Liver (tissue), 9 donors: ENCODE measurements around the gene HEPHL1. TPM values are rescaled to one million over a fixed set of nuclear protein-coding genes. Genes with fewer than 3 reads are reported as not detected.

Experiments
- DNase-seq: peaks from one replicate; pipeline ENCODE4 v3.0.0-alpha.2; 2017; ENCODE audit warnings: low spot score
- H3K27ac ChIP-seq, 2 donors: one replicate each; pipeline ENCODE4 v1.7.0; 2013; ENCODE audit warnings: inconsistent platforms in 2 of 2, low read length in 2 of 2, control low read depth in 1 of 2, low read depth in 1 of 2, mild to moderate bottlenecking in 1 of 2
- H3K27me3 ChIP-seq, 4 donors: one replicate each; pipeline versions ENCODE4 v1.6.1 to v1.7.0; 2013; ENCODE audit warnings: low read length in 3 of 4, inconsistent platforms in 1 of 4, mild to moderate bottlenecking in 1 of 4, moderate library complexity in 1 of 4; ENCODE audit not compliant: control insufficient read depth in 4 of 4, insufficient read depth in 4 of 4
- H3K36me3 ChIP-seq, 4 donors: one replicate each; pipeline versions ENCODE4 v1.6.1 to v1.7.0; 2013; ENCODE audit warnings: low read length in 3 of 4, mild to moderate bottlenecking in 3 of 4, low read depth in 1 of 4, moderate library complexity in 1 of 4; ENCODE audit not compliant: control insufficient read depth in 4 of 4, insufficient read depth in 3 of 4
- H3K4me1 ChIP-seq, 4 donors: one replicate each; pipeline versions ENCODE4 v1.6.1 to v1.7.0; 2013; ENCODE audit warnings: low read length in 3 of 4, mild to moderate bottlenecking in 3 of 4, moderate library complexity in 1 of 4; ENCODE audit not compliant: control insufficient read depth in 4 of 4, insufficient read depth in 4 of 4
- H3K4me3 ChIP-seq, 3 donors: one replicate each; pipeline versions ENCODE4 v1.6.1 to v1.7.0; 2013; ENCODE audit warnings: low read length in 3 of 3, control low read depth in 1 of 3, low read depth in 1 of 3, mild to moderate bottlenecking in 1 of 3
- H3K9ac ChIP-seq, 2 donors: one replicate each; pipeline ENCODE4 v1.7.0; 2013; ENCODE audit warnings: low read length in 2 of 2, mild to moderate bottlenecking in 2 of 2, moderate library complexity in 2 of 2, control low read depth in 1 of 2, low read depth in 1 of 2
- H3K9me3 ChIP-seq, 4 donors: one replicate each; pipeline versions ENCODE4 v1.6.1 to v1.7.0; 2013; ENCODE audit warnings: low read length in 3 of 4; ENCODE audit not compliant: control insufficient read depth in 4 of 4
- EGR1 ChIP-seq, 2 donors: IDR thresholded peaks; 2 replicates each; pipeline ENCODE4 v1.6.1; 2016 to 2018; ENCODE audit warnings: antibody characterized with exemption in 2 of 2, low read depth in 2 of 2
- FOXA2 ChIP-seq: IDR thresholded peaks from 2 replicates; pipeline ENCODE4 v1.6.1; 2016; ENCODE audit warnings: antibody characterized with exemption
- GABPA ChIP-seq, 2 donors: IDR thresholded peaks in 1 of 2; conservative IDR thresholded peaks in 1 of 2; 2 replicates each; pipeline ENCODE4 v1.6.1; 2016; ENCODE audit warnings: antibody characterized with exemption in 2 of 2, mild to moderate bottlenecking in 1 of 2, moderate library complexity in 1 of 2
- HNF4A ChIP-seq, 2 donors: conservative IDR thresholded peaks; 2 replicates each; pipeline ENCODE4 v1.6.1; 2016; ENCODE audit warnings: antibody characterized with exemption in 2 of 2, mild to moderate bottlenecking in 2 of 2
- HNF4G ChIP-seq: IDR thresholded peaks from 2 replicates; pipeline ENCODE4 v1.6.1; 2016; ENCODE audit warnings: antibody characterized with exemption
- JUND ChIP-seq, 2 donors: IDR thresholded peaks; 2 replicates each; pipeline ENCODE4 v1.6.1; 2016; ENCODE audit warnings: antibody characterized with exemption in 2 of 2
- RAD21 ChIP-seq, 2 donors: IDR thresholded peaks; 2 replicates each; pipeline ENCODE4 v1.6.1; 2016; ENCODE audit warnings: antibody characterized with exemption in 2 of 2, mild to moderate bottlenecking in 2 of 2
- REST ChIP-seq: IDR thresholded peaks from 2 replicates; pipeline ENCODE4 v1.6.1; 2016; ENCODE audit warnings: antibody characterized with exemption, mild to moderate bottlenecking
- RXRA ChIP-seq, 2 donors: IDR thresholded peaks; 2 replicates each; pipeline ENCODE4 v1.6.1; 2017 to 2018; ENCODE audit warnings: antibody characterized with exemption in 2 of 2, mild to moderate bottlenecking in 1 of 2
- YY1 ChIP-seq: IDR thresholded peaks from 2 replicates; pipeline ENCODE4 v1.6.1; 2016; ENCODE audit warnings: antibody characterized with exemption, mild to moderate bottlenecking
- ZBTB33 ChIP-seq: IDR thresholded peaks from 2 replicates; pipeline ENCODE4 v1.6.1; 2016; ENCODE audit warnings: antibody characterized with exemption
- WGBS: extraction: QIAGEN DNeasy Blood & Tissue Kit; methylation state at CpG from one replicate; pipeline ENCODE4 v1.1.7; 2013; 5-methylcytosine and 5-hydroxymethylcytosine counted together
- polyA plus RNA-seq, 2 donors: library from polyadenylated mRNA; stranded (reverse) in 1 of 2; unstranded in 1 of 2; fragments of 200-250 nt in 1 of 2; fragments of >200 nt in 1 of 2; fragmentation: Nextera tagmentation in 1 of 2; extraction: Ambion mirVana in 1 of 2; gene quantifications; one replicate each; pipeline versions ENCODE4 v1.2.1 to v1.2.3, GENCODE V29; 2013 to 2015
- total RNA-seq, 2 donors: library from RNA; depleted of rRNA; stranded (reverse); fragments of >200 nt; gene quantifications; one replicate each; pipeline ENCODE4 v1.2.3, GENCODE V29; 2014
- donor health status: healthy.
- donor health status: healthy.
- donor health status: healthy.
- donor health status: healthy.
- donor health status: healthy.

Gene HEPHL1
- total and polyA plus RNA-seq, 4 donors = 0.19 TPM; not detected in 3

- TF ChIP-seq GABPA (IDR thresholded peaks at IDR 0.05 in 1 of 2, conservative IDR thresholded peaks at IDR 0.05 in 1 of 2) (no peak), JUND (IDR thresholded peaks at IDR 0.05) (no peak)
- WGBS = 84% methylated on average over 21 of the region's 21 CpGs
- Histone ChIP-seq H3K27ac (no peak overlapping the region), H3K4me3 (no peak overlapping the region), H3K36me3 (no peaks in the 10 kb centered on the region), H3K9ac (no peak overlapping the region), H3K9me3 (no peaks in the 10 kb centered on the region), H3K27me3 (no peaks in the 10 kb centered on the region), H3K4me1 (no peaks in the 10 kb centered on the region)
- DNase-seq = no peak
These were observed 67.8 kb downstream of the HEPHL1 start for GRCh38 chr11:94088906-94089305.

DNA sequence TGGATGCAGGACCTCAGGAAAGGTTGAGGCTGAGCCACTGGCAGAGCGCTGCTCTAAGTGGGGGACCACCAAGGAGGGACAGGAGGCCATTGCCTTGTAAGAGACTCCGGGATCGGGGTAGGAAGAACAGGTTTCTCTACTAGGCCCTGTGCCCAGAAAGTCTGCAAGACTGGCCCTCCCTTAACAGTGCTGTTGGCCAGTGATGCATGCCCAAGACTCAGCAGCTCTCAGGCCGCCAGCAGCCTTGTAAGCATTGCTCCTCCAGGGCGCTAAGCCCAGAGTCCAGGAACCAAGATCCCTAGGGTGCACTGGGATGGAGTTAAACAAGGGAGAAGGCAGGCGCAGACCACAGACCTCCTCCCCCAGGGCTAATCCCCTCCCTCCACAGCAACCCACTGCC is 68.2 kb downstream of the HEPHL1 start:
- Histone ChIP-seq H3K4me1 (no peaks in the 10 kb centered on the region), H3K36me3 (no peaks in the 10 kb centered on the region), H3K27me3 (no peaks in the 10 kb centered on the region), H3K9me3 (no peaks in the 10 kb centered on the region), H3K4me3 (no peak overlapping the region), H3K27ac (no peak overlapping the region), H3K9ac (no peak overlapping the region)
- WGBS = 96% methylated on average over 6 of the region's 6 CpGs
- TF ChIP-seq REST = no peak
- no peak for TF ChIP-seq JUND (IDR thresholded peaks at IDR 0.05)
- TF ChIP-seq HNF4G = no peak
- TF ChIP-seq RXRA (IDR thresholded peaks at IDR 0.05) = no peak
- no peak for TF ChIP-seq HNF4A (conservative IDR thresholded peaks at IDR 0.05)
- no peak for TF ChIP-seq FOXA2
- no peak for TF ChIP-seq EGR1 (IDR thresholded peaks at IDR 0.05; ENCODE audit: low read depth in 2 of 2)
- DNase-seq = no peak

GRCh38 chr11:94090401-94090800 is 69.2 kb downstream of the HEPHL1 start:
- H3K9ac ChIP-seq = no peak overlapping the region
- WGBS = 76% methylated on average over 1 of the region's 1 CpG
- no peak for TF ChIP-seq YY1
- no peaks in the 10 kb centered on the region for H3K9me3 ChIP-seq
- no peaks in the 10 kb centered on the region for H3K4me1 ChIP-seq
- H3K27me3 ChIP-seq = no peaks in the 10 kb centered on the region
- no peaks in the 10 kb centered on the region for H3K36me3 ChIP-seq
- no peak overlapping the region for H3K27ac ChIP-seq
- H3K4me3 ChIP-seq = no peak overlapping the region
- no peak for DNase-seq

DNA sequence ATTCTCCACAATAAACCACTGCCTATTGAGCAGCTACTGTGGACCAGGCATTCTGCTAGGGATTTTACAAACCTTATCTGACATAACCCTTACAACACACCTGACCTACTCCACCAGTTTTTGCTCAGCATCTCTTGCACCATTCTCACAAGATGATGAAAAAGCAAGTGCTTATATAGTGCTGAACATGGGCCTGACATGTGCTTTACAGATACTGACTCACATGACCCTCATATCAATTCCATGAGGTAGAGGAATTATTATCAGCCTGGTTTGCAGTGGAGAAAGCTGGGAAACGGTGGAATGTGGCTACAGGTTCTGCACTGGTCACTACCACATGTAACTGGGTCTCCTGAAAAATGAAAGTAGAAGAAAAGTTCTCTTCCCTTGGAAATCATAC is 69.9 kb downstream of the HEPHL1 start:
- no peaks in the 10 kb centered on the region for H3K9me3 ChIP-seq
- TF ChIP-seq HNF4A (conservative IDR thresholded peaks at IDR 0.05) = no peak
- no peak for TF ChIP-seq HNF4G
- no peak for TF ChIP-seq ZBTB33
- TF ChIP-seq YY1 = no peak
- no peak for TF ChIP-seq RAD21 (IDR thresholded peaks at IDR 0.05)
- no peak overlapping the region for H3K4me3 ChIP-seq
- H3K4me1 ChIP-seq = no peaks in the 10 kb centered on the region
- no peak for DNase-seq
- H3K9ac ChIP-seq = no peak overlapping the region
- H3K36me3 ChIP-seq = no peaks in the 10 kb centered on the region
- H3K27me3 ChIP-seq = no peaks in the 10 kb centered on the region
- H3K27ac ChIP-seq = no peak overlapping the region
- 84% methylated on average over 1 of the region's 1 CpG for WGBS
